Right atrium auricular region (tissue), 2 donors: Measurements from ENCODE around the gene RTP3. TPM values are rescaled to one million over a fixed set of nuclear protein-coding genes. Genes with fewer than 3 reads are reported as not detected.

Source experiments
- DNase-seq: peaks from one replicate; pipeline ENCODE4 v3.0.0-alpha.2; 2019; ENCODE audit warnings: low spot score
- H3K27ac ChIP-seq, 2 donors: fragments of 200-600 bp; sonication (generic); 1 replicate in 1 of 2; 2 replicates in 1 of 2; pipeline ENCODE4 v1.5.1; 2016 to 2019
- H3K27me3 ChIP-seq, 2 donors: fragments of 200-600 bp; sonication (generic); one replicate each; pipeline versions ENCODE4 v1.5.1 to v1.6.0; 2017 to 2019
- H3K36me3 ChIP-seq: fragments of 200-600 bp; sonication (generic); one replicate; pipeline ENCODE4 v1.5.1; 2016
- H3K4me1 ChIP-seq, 2 donors: fragments of 200-600 bp; sonication (generic); one replicate each; pipeline versions ENCODE4 v1.5.1 to v1.6.0; 2017 to 2019
- H3K4me3 ChIP-seq, 2 donors: fragments of 200-600 bp; sonication (generic); 1 replicate in 1 of 2; 2 replicates in 1 of 2; pipeline ENCODE4 v1.5.1; 2017 to 2019; ENCODE audit warnings: mild to moderate bottlenecking in 1 of 2, moderate library complexity in 1 of 2
- H3K9me3 ChIP-seq, 2 donors: fragments of 200-600 bp; sonication (generic); one replicate each; pipeline ENCODE4 v1.5.1; 2019
- total RNA-seq, 2 donors: library from RNA; depleted of rRNA; stranded (reverse); fragments of >200 nt; gene quantifications; one replicate each; pipeline ENCODE4 v1.1.0, GENCODE V29; 2016
- TF ChIP-seq, protein P1 (sequence below), 2 donors: fragments of 200-600 bp; sonication (generic); IDR thresholded peaks; one replicate each; pipeline ENCODE4 v1.5.1; 2019; ENCODE audit warnings: antibody characterized with exemption in 2 of 2

RTP3 gene
- total RNA-seq, 2 donors from 2014 or later, result not detected

- TF ChIP-seq, protein P1, sequence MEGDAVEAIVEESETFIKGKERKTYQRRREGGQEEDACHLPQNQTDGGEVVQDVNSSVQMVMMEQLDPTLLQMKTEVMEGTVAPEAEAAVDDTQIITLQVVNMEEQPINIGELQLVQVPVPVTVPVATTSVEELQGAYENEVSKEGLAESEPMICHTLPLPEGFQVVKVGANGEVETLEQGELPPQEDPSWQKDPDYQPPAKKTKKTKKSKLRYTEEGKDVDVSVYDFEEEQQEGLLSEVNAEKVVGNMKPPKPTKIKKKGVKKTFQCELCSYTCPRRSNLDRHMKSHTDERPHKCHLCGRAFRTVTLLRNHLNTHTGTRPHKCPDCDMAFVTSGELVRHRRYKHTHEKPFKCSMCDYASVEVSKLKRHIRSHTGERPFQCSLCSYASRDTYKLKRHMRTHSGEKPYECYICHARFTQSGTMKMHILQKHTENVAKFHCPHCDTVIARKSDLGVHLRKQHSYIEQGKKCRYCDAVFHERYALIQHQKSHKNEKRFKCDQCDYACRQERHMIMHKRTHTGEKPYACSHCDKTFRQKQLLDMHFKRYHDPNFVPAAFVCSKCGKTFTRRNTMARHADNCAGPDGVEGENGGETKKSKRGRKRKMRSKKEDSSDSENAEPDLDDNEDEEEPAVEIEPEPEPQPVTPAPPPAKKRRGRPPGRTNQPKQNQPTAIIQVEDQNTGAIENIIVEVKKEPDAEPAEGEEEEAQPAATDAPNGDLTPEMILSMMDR (IDR thresholded peaks at IDR 0.05), result no peak
- no peak overlapping the region for H3K4me3 ChIP-seq
- no peaks in the 10 kb centered on the region for H3K27me3 ChIP-seq
- no peaks in the 10 kb centered on the region for H3K4me1 ChIP-seq
- DNase-seq, result no peak
- H3K9me3 ChIP-seq, result no peaks in the 10 kb centered on the region
- no peak overlapping the region for H3K27ac ChIP-seq
- H3K36me3 ChIP-seq, result no peaks in the 10 kb centered on the region
Observed at GRCh38 chr3:46549408-46549904, 51.7 kb downstream of the RTP3 start.

DNA sequence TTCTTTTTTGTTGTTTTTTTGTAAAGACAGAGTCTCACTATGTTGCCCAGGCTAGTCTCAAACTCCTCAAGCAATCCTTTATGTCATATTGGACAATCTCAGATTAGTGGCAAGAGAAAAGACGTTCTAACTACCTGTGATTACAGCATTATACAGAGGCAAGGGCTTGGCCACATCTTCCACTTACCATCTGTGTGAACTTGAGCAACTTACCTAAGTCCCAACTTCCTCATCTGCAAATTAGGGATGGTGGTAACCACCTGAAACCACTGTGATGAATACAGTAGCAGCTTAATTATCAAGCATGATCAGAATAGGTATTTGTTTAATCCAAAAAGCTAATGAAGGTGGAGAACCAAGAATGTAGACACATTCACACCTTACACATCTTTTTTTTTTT is 52.2 kb downstream of the RTP3 start:
- Histone ChIP-seq H3K4me3 (no peak overlapping the region), H3K4me1 (no peaks in the 10 kb centered on the region), H3K27me3 (no peaks in the 10 kb centered on the region), H3K36me3 (no peaks in the 10 kb centered on the region), H3K9me3 (no peaks in the 10 kb centered on the region), H3K27ac (no peak overlapping the region)
- DNase-seq, result no peak
- TF ChIP-seq, protein P1 (IDR thresholded peaks at IDR 0.05), result no peak

Other genes with a start within 250 kb of the RTP3 start
- gene CCR2, start 143.9 kb upstream of the RTP3 start, total RNA-seq, result 1 to 10 TPM in 1 of 2 donors, under 1 TPM in 1; 0.33 to 2.1 TPM
- 1 to 10 TPM in 1 of 2 donors, not detected in 1; 1.1 TPM for gene CCR5, start 127.0 kb upstream of the RTP3 start, total RNA-seq
- 1 to 10 TPM in 1 of 2 donors, under 1 TPM in 1; 0.89 to 4.2 TPM for gene CCRL2, start 90.7 kb upstream of the RTP3 start, total RNA-seq
- 1 to 10 TPM in 1 of 2 donors, under 1 TPM in 1; 0.51 to 1.8 TPM for gene LTF, start 33.1 kb upstream of the RTP3 start, total RNA-seq
- gene LRRC2, start 68.3 kb downstream of the RTP3 start, total RNA-seq, result 10 to 100 TPM in 1 of 2 donors, 1 to 10 TPM in 1; 7.0 to 29.7 TPM
- not detected for gene FAM240A, start 114.5 kb downstream of the RTP3 start, total RNA-seq
- 10 to 100 TPM in 1 of 2 donors, 1 to 10 TPM in 1; 8.3 to 12.5 TPM for gene ALS2CL, start 195.7 kb downstream of the RTP3 start, total RNA-seq
- gene TMIE, start 203.4 kb downstream of the RTP3 start, total RNA-seq, result not detected
- gene PRSS50, start 219.9 kb downstream of the RTP3 start, total RNA-seq, result under 1 TPM in 1 of 2 donors, not detected in 1; 0.12 TPM